Loucy (cell line): ENCODE results near the gene MSANTD1.

Source experiments
- H2AFZ ChIP-seq: fragments of 200-600 bp; sonication (generic); 2 replicates; pipeline ENCODE4 v1.6.0; 2016; ENCODE audit warnings: antibody characterized with exemption, mild to moderate bottlenecking, low read length, moderate library complexity
- H3F3A ChIP-seq: fragments of 200-600 bp; 2 replicates; pipeline ENCODE4 v1.6.0; 2016; ENCODE audit warnings: antibody characterized with exemption, low read depth, mild to moderate bottlenecking
- H3K27me3 ChIP-seq: fragments of 200-600 bp; sonication (generic); 2 replicates; pipeline ENCODE4 v1.6.1; 2014; ENCODE audit warnings: low read length, mild to moderate bottlenecking; ENCODE audit not compliant: insufficient read depth, poor library complexity, severe bottlenecking
- H3K36me3 ChIP-seq: fragments of 200-600 bp; sonication (generic); 2 replicates; pipeline ENCODE4 v1.6.1; 2016; ENCODE audit warnings: low read length; ENCODE audit not compliant: insufficient read depth
- H3K4me1 ChIP-seq: fragments of 200-600 bp; sonication (generic); 2 replicates; pipeline ENCODE4 v1.5.1; 2014; ENCODE audit warnings: low read length, mild to moderate bottlenecking; ENCODE audit not compliant: insufficient read depth, poor library complexity, severe bottlenecking
- H3K4me2 ChIP-seq: fragments of 200-600 bp; sonication (generic); 2 replicates; pipeline ENCODE4 v1.6.0; 2014; ENCODE audit warnings: antibody characterized with exemption, low read length, low read depth, mild to moderate bottlenecking; ENCODE audit not compliant: poor library complexity, severe bottlenecking
- H3K4me3 ChIP-seq: fragments of 200-600 bp; sonication (generic); 2 replicates; pipeline ENCODE4 v1.5.1; 2014; ENCODE audit warnings: low read length, mild to moderate bottlenecking, mixed read lengths; ENCODE audit not compliant: poor library complexity, severe bottlenecking
- H3K79me2 ChIP-seq: fragments of 200-600 bp; sonication (generic); 2 replicates; pipeline ENCODE4 v1.6.1; 2014; ENCODE audit warnings: low read length; ENCODE audit not compliant: insufficient read depth
- H3K9ac ChIP-seq: fragments of 200-600 bp; sonication (generic); 2 replicates; pipeline ENCODE4 v1.6.0; 2014; ENCODE audit warnings: mild to moderate bottlenecking, low read depth, low read length, moderate library complexity; ENCODE audit not compliant: poor library complexity, severe bottlenecking
- H3K9me2 ChIP-seq: fragments of 200-600 bp; sonication (generic); replicated peaks from 2 replicates; pipeline ENCODE4 v1.6.1; 2016; ENCODE audit warnings: low read depth, low read length, mixed read lengths
- H3K9me3 ChIP-seq: fragments of 200-600 bp; sonication (generic); 2 replicates; pipeline ENCODE4 v1.6.1; 2014; ENCODE audit warnings: mild to moderate bottlenecking, antibody characterized with exemption, low read length, low read depth; ENCODE audit not compliant: insufficient read depth
- H4K20me1 ChIP-seq: fragments of 200-600 bp; sonication (generic); 2 replicates; pipeline ENCODE4 v1.6.0; 2014; ENCODE audit warnings: antibody characterized with exemption, low read length, mild to moderate bottlenecking; ENCODE audit not compliant: insufficient read depth, poor library complexity, severe bottlenecking
- EZH2phosphoT487 ChIP-seq: fragments of 200-600 bp; IDR thresholded peaks from 2 replicates; pipeline ENCODE4 v1.6.1; 2018; ENCODE audit warnings: antibody characterized with exemption, mild to moderate bottlenecking, moderate library complexity, borderline replicate concordance
- TF ChIP-seq, protein P1 (sequence below): fragments of 200-600 bp; sonication (generic); conservative IDR thresholded peaks from 2 replicates; pipeline ENCODE4 v1.5.1; 2014; ENCODE audit warnings: mild to moderate bottlenecking, antibody characterized with exemption, low read length

MSANTD1 gene

DNA sequence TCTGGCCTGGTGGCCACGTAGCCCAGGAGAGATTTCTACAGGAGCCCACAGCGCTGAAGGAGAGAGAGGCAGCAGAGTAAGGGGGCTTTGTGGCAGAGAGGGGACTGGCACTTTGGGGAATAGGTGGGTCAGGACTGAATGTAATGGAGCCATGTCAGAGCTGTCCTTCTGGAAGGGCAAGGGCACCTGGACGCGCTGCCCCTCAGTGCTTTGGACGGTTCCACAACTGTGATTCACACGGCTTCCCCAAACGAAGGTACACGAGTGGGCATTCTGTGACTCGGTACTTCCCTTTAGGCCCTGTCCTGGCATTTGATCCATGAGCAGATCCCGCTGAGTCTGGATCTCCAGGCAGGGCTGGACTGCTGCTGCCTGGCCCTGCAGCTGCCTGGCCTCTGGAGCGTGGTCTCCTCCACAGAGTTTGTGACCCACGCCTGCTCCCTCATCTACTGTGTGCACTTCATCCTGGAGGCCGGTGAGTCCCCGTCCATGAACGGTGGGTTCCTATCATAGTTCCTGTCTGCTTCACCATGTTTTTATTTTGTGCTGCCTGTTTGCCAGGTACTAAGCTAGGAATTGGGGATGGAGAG, 35.2 kb upstream of the MSANTD1 start:
- Histone ChIP-seq H3K27me3 (no peaks in the 10 kb centered on the region), H3F3A (no peaks in the 10 kb centered on the region), H3K4me2 (no peak overlapping the region), H3K4me1 (no peaks in the 10 kb centered on the region), H3K9ac (no peak overlapping the region), H3K4me3 (no peak overlapping the region), H4K20me1 (no peaks in the 10 kb centered on the region), H3K9me3 (no peaks in the 10 kb centered on the region), H3K79me2 (no peaks in the 10 kb centered on the region), H2AFZ (no peak overlapping the region), H3K36me3 (peaks cover 76% of the 10 kb centered on the region; the same call in 1 of the 2 replicates), H3K9me2 (no peaks in the 10 kb centered on the region)
- TF ChIP-seq, protein P1, sequence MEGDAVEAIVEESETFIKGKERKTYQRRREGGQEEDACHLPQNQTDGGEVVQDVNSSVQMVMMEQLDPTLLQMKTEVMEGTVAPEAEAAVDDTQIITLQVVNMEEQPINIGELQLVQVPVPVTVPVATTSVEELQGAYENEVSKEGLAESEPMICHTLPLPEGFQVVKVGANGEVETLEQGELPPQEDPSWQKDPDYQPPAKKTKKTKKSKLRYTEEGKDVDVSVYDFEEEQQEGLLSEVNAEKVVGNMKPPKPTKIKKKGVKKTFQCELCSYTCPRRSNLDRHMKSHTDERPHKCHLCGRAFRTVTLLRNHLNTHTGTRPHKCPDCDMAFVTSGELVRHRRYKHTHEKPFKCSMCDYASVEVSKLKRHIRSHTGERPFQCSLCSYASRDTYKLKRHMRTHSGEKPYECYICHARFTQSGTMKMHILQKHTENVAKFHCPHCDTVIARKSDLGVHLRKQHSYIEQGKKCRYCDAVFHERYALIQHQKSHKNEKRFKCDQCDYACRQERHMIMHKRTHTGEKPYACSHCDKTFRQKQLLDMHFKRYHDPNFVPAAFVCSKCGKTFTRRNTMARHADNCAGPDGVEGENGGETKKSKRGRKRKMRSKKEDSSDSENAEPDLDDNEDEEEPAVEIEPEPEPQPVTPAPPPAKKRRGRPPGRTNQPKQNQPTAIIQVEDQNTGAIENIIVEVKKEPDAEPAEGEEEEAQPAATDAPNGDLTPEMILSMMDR: no peak
- no peak for TF ChIP-seq EZH2phosphoT487

DNA sequence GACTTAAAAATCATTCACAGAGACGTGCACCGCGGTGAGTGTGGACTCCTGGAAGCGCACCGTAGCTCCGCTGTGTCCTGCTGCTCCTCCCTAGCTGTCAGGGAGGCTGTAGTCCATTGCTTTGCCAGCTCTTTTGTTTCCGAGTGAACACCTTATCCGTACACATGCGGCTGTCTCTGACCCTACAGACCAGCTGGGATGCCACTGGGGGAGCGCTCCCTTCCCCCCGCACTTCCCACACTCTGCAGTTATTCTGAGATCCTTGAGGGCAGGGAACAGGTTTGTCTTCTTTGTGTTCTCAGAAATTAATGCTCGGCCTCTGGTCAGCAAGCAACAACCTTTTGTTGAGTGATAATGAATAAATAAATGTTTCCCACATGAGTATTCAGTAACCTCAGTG, 33.7 kb upstream of the MSANTD1 start:
- TF ChIP-seq, protein P1: no peak
- TF ChIP-seq EZH2phosphoT487: no peak
- Histone ChIP-seq H3K4me3 (no peak overlapping the region), H3K36me3 (peaks cover 67% of the 10 kb centered on the region; the same call in 1 of the 2 replicates), H3K9me2 (no peaks in the 10 kb centered on the region), H3K4me1 (peaks cover 9% of the 10 kb centered on the region), H3K9ac (no peak overlapping the region), H3K4me2 (no peak overlapping the region), H3K27me3 (no peaks in the 10 kb centered on the region), H2AFZ (no peak overlapping the region), H4K20me1 (no peaks in the 10 kb centered on the region), H3K9me3 (no peaks in the 10 kb centered on the region), H3K79me2 (no peaks in the 10 kb centered on the region), H3F3A (no peaks in the 10 kb centered on the region)

DNA sequence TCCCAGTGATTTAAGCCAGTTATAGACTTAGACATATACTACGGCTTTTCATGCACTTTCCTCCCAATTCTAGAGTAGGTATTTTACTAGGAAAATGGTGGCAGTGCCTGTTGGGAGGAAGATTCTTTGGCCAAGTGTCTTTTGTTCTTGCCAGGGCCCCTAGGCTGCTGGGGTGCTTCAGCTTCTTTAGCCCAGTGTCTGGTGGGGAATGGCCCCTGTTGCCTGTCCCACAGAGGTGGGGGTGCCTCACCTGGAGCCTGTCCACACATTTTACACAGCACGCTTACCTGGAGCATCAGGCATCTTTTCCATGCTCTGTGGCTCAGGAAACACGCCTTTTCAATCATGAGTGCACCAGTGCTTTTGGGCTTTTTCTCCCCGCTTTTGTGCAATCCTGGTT, 33.2 kb upstream of the MSANTD1 start:
- Histone ChIP-seq H2AFZ (no peak overlapping the region), H3F3A (no peaks in the 10 kb centered on the region), H3K36me3 (peaks cover 67% of the 10 kb centered on the region; the same call in 1 of the 2 replicates), H3K9me3 (no peaks in the 10 kb centered on the region), H3K4me3 (no peak overlapping the region), H3K4me2 (no peak overlapping the region), H3K4me1 (peaks cover 9% of the 10 kb centered on the region), H3K9ac (no peak overlapping the region), H3K27me3 (no peaks in the 10 kb centered on the region), H3K79me2 (no peaks in the 10 kb centered on the region), H4K20me1 (no peaks in the 10 kb centered on the region), H3K9me2 (no peaks in the 10 kb centered on the region)
- TF ChIP-seq, protein P1: no peak
- no peak for TF ChIP-seq EZH2phosphoT487
